Measurements from ENCODE around the gene KCNMA1. TPM values are rescaled to one million over a fixed set of nuclear protein-coding genes. Genes with fewer than 3 reads are reported as not detected.

KCNMA1 gene
- polyA plus RNA-seq, 1 of the 3 experiments (the other 2 are of a cell fraction), result 107 TPM

- peaks cover 19% of the 10 kb centered on the region for H3F3A ChIP-seq (replicated peaks; ENCODE audit: insufficient read depth)
- H3K4me1 ChIP-seq (ENCODE audit: control insufficient read depth in 1 of 2, insufficient read depth in 2 of 2, low read depth in 1 of 2, low read length in 1 of 2), result peaks cover 0 to 16% of the 10 kb centered on the region in 2 experiments; a peak in 3 of 4 replicates
- no peaks in the 10 kb centered on the region for H4K20me1 ChIP-seq (ENCODE audit: insufficient read depth)
- H3K9me2 ChIP-seq, result no peaks in the 10 kb centered on the region
- no peak overlapping the region for H3K9ac ChIP-seq
- DNase-seq, result no peak
- no peaks in the 10 kb centered on the region for H3K36me3 ChIP-seq (replicated peaks in 1 of 2; ENCODE audit: control insufficient read depth in 1 of 2, insufficient read depth in 2 of 2, low read length in 1 of 2)
- no peaks in the 10 kb centered on the region for H3K9me3 ChIP-seq
- no peak overlapping the region for H3K27ac ChIP-seq (ENCODE audit: low read depth in 2 of 2, low read length in 1 of 2)
- H3K27me3 ChIP-seq (ENCODE audit: insufficient read depth), result no peaks in the 10 kb centered on the region
- H3K4me2 ChIP-seq, result no peak overlapping the region
- H3K4me3 ChIP-seq (ENCODE audit: low read depth in 2 of 2, low read length in 1 of 2), result no peak overlapping the region
- H3K79me2 ChIP-seq (ENCODE audit: insufficient read depth), result no peaks in the 10 kb centered on the region
- 96% methylated on average over 12 of the region's 12 CpGs for WGBS (ENCODE audit: low lambda C conversion rate)
- CTCF ChIA-PET, result interaction anchor here (0.6 to 2.2 kb wide), 2 partner anchors 12 to 195 kb away, joined by 3 to 6 read pairs; no protein-coding TSS in a partner anchor
- POLR2A ChIA-PET, result no interaction called here
- TF ChIP-seq MAX (IDR thresholded peaks at IDR 0.05; ENCODE audit: low read depth) (no peak), RAD21 (IDR thresholded peaks at IDR 0.05; ENCODE audit: low read length) (no peak), GATA2 (CRISPR knock-in tag; IDR thresholded peaks at IDR 0.05) (no peak)
- no peak overlapping the region for H2AFZ ChIP-seq (ENCODE audit: low read depth)
Observed at GRCh38 chr10:77197544-77197943, 440.1 kb downstream of the KCNMA1 start.

- Histone ChIP-seq H3K4me1 (ENCODE audit: control insufficient read depth in 1 of 2, insufficient read depth in 2 of 2, low read depth in 1 of 2, low read length in 1 of 2) (peaks cover 0 to 16% of the 10 kb centered on the region in 2 experiments; a peak in 3 of 4 replicates), H3K9ac (no peak overlapping the region), H3K27me3 (ENCODE audit: insufficient read depth) (no peaks in the 10 kb centered on the region), H3F3A (replicated peaks; ENCODE audit: insufficient read depth) (peaks cover 19% of the 10 kb centered on the region), H3K9me3 (no peaks in the 10 kb centered on the region), H3K4me2 (no peak overlapping the region), H3K9me2 (no peaks in the 10 kb centered on the region), H2AFZ (ENCODE audit: low read depth) (no peak overlapping the region), H3K27ac (ENCODE audit: low read depth in 2 of 2, low read length in 1 of 2) (no peak overlapping the region; a peak in 1 of 4 replicates), H3K36me3 (replicated peaks in 1 of 2; ENCODE audit: control insufficient read depth in 1 of 2, insufficient read depth in 2 of 2, low read length in 1 of 2) (no peaks in the 10 kb centered on the region), H3K4me3 (ENCODE audit: low read depth in 2 of 2, low read length in 1 of 2) (no peak overlapping the region), H4K20me1 (ENCODE audit: insufficient read depth) (no peaks in the 10 kb centered on the region), H3K79me2 (ENCODE audit: insufficient read depth) (no peaks in the 10 kb centered on the region)
- WGBS (ENCODE audit: low lambda C conversion rate), result 71% methylated on average over 2 of the region's 2 CpGs
- DNase-seq, result no peak
- CTCF ChIA-PET, result interaction anchor here (0.7 to 2.2 kb wide), 4 partner anchors 13 to 450 kb away, joined by 3 to 6 read pairs (median 4); no protein-coding TSS in a partner anchor
- POLR2A ChIA-PET, result no interaction called here
- TF ChIP-seq MEF2A (IDR thresholded peaks at IDR 0.05; ENCODE audit: borderline replicate concordance, low read depth) (no peak), USF1 (IDR thresholded peaks at IDR 0.05; ENCODE audit: borderline replicate concordance, low read depth) (no peak), TAF1 (IDR thresholded peaks at IDR 0.05; ENCODE audit: borderline replicate concordance, low read depth, low read length) (no peak), GATA2 (CRISPR knock-in tag; IDR thresholded peaks at IDR 0.05) (no peak), EZH2phosphoT487 (IDR thresholded peaks at IDR 0.05; ENCODE audit: borderline replicate concordance, low read depth) (no peak), GABPA (IDR thresholded peaks at IDR 0.05; ENCODE audit: low read depth) (no peak), YY1 (IDR thresholded peaks at IDR 0.05; ENCODE audit: low read depth) (no peak), REST (IDR thresholded peaks at IDR 0.05; ENCODE audit: low read depth, low read length) (no peak), EP300 (IDR thresholded peaks at IDR 0.05; ENCODE audit: borderline replicate concordance in 1 of 2, low read depth in 1 of 2, low read length in 1 of 2) (no peak)
Observed at GRCh38 chr10:77196614-77197013, 441.0 kb downstream of the KCNMA1 start.

Measured in SK-N-SH (cell line).